ENCODE data around the gene PLEKHM2. TPM values are rescaled to one million over a fixed set of nuclear protein-coding genes. Genes with fewer than 3 reads are reported as not detected.

Gene PLEKHM2
- total and polyA plus RNA-seq, 9 donors: 22.1 to 81.8 (median 50.1) TPM

GRCh38 chr1:15723631-15724246 is 39.6 kb downstream of the PLEKHM2 start:
- Histone ChIP-seq H3K27me3 (no peaks in the 10 kb centered on the region), H3K9me3 (no peaks in the 10 kb centered on the region), H3K27ac (no peak overlapping the region), H3K4me3 (no peak overlapping the region), H3K36me3 (peaks cover 2% of the 10 kb centered on the region), H3K4me1 (ENCODE audit: insufficient read depth) (no peaks in the 10 kb centered on the region)
- intact Hi-C loops (cut with DNase I): no loop called here
- DNase-seq: no peak
- no peak for TF ChIP-seq EP300 (IDR thresholded peaks at IDR 0.05)
- TF ChIP-seq, protein P1, sequence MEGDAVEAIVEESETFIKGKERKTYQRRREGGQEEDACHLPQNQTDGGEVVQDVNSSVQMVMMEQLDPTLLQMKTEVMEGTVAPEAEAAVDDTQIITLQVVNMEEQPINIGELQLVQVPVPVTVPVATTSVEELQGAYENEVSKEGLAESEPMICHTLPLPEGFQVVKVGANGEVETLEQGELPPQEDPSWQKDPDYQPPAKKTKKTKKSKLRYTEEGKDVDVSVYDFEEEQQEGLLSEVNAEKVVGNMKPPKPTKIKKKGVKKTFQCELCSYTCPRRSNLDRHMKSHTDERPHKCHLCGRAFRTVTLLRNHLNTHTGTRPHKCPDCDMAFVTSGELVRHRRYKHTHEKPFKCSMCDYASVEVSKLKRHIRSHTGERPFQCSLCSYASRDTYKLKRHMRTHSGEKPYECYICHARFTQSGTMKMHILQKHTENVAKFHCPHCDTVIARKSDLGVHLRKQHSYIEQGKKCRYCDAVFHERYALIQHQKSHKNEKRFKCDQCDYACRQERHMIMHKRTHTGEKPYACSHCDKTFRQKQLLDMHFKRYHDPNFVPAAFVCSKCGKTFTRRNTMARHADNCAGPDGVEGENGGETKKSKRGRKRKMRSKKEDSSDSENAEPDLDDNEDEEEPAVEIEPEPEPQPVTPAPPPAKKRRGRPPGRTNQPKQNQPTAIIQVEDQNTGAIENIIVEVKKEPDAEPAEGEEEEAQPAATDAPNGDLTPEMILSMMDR (IDR thresholded peaks at IDR 0.05): no peak
- TF ChIP-seq POLR2A (IDR thresholded peaks at IDR 0.05): no peak
- WGBS, 3 donors: 90 to 92% (median 92%) methylated on average over 19 to 20 of the region's 20 CpGs

DNA sequence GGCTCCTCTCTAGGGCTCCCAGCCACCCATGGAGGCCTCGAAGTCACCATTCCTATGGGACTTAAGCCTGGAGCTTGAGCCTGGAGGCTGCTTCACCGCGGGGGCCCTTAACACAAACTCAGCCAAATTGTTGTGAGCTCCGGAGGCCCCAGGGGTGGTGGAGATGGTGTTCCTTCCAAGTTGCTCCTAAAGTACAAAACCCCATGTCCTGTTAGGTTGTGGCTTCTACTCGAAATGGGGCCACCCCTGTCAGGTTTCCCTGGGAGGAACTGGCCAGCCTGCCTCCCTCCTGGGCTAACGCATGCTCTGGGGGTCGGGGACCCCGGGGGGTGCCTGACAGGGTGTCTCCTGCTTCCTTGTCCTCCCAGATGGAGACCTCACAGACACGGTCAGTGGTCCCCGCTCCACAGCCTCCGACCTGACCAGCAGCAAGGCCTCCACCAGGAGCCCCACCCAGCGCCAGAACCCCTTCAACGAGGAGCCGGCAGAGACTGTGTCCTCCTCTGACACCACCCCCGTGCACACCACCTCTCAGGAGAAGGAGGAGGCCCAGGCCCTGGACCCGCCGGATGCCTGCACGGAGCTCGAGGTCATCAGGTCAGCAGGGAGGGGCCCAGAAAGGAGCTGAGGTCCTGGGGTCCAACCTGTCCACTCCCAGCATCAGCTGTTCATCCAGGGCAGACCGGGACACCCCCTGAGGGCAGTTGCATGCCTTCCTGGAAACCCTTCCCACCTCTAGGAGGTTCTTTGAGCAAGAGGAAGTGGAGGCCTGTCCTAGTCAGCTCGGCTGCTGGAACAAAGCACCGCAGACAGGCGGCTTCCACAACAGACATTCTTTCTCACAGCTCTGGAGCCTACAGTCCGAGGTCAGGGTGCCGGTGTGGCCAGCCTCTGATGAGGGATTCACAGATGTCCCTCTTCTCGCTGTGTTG is 41.1 kb downstream of the PLEKHM2 start:
- WGBS, 3 donors: 68 to 73% (median 73%) methylated on average over 20 to 26 of the region's 26 CpGs
- Histone ChIP-seq H3K4me3 (no peak overlapping the region), H3K36me3 (peaks cover 2% of the 10 kb centered on the region), H3K4me1 (ENCODE audit: insufficient read depth) (no peaks in the 10 kb centered on the region), H3K27ac (no peak overlapping the region), H3K27me3 (no peaks in the 10 kb centered on the region), H3K9me3 (no peaks in the 10 kb centered on the region)
- DNase-seq: no peak
- intact Hi-C loops (cut with DNase I): no loop called here
- TF ChIP-seq POLR2A (IDR thresholded peaks at IDR 0.05) (no peak), EP300 (IDR thresholded peaks at IDR 0.05) (no peak)
- TF ChIP-seq, protein P1 (IDR thresholded peaks at IDR 0.05): no peak

DNA sequence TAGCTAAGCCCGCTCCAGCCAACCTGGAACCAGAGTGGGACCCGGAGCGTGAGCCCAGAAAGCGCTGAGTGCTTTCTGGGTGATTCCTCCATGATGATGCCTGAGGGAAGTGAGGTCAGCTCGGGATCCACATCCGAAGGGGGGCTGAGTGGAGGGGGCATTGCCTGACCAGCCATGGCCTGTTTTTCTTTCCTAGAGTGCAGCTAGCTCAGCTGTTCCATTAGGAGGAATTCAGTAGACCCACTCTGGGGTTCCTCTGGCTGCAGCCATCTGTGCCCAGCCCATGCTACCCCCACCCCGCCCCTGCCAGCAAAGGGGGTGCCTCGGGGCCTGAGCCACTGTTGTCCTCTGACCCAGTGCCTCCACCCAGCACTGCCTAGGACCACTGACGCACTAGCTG is 42.4 kb downstream of the PLEKHM2 start:
- DNase-seq: no peak
- WGBS, 3 donors: 88 to 93% (median 91%) methylated on average over 9 of the region's 9 CpGs
- intact Hi-C loops (cut with DNase I): no loop called here
- no peak for TF ChIP-seq POLR2A (IDR thresholded peaks at IDR 0.05)
- TF ChIP-seq EP300 (IDR thresholded peaks at IDR 0.05): no peak
- TF ChIP-seq, protein P1 (IDR thresholded peaks at IDR 0.05): no peak
- Histone ChIP-seq H3K27me3 (no peaks in the 10 kb centered on the region), H3K9me3 (no peaks in the 10 kb centered on the region), H3K36me3 (peaks cover 2% of the 10 kb centered on the region), H3K4me3 (no peak overlapping the region), H3K27ac (no peak overlapping the region), H3K4me1 (ENCODE audit: insufficient read depth) (no peaks in the 10 kb centered on the region)

GRCh38 chr1:15727021-15727420 is 42.9 kb downstream of the PLEKHM2 start:
- no peaks in the 10 kb centered on the region for H3K4me1 ChIP-seq (ENCODE audit: insufficient read depth)
- H3K36me3 ChIP-seq: peaks cover 2% of the 10 kb centered on the region
- WGBS, 3 donors: 71 to 78% (median 76%) methylated on average over 20 to 21 of the region's 21 CpGs
- intact Hi-C loops (cut with DNase I): no loop called here
- H3K9me3 ChIP-seq: no peaks in the 10 kb centered on the region
- no peak overlapping the region for H3K27ac ChIP-seq
- TF ChIP-seq POLR2A (IDR thresholded peaks at IDR 0.05) (no peak), EP300 (IDR thresholded peaks at IDR 0.05) (no peak)
- TF ChIP-seq, protein P1 (IDR thresholded peaks at IDR 0.05): no peak
- no peak for DNase-seq
- H3K4me3 ChIP-seq: no peak overlapping the region
- H3K27me3 ChIP-seq: no peaks in the 10 kb centered on the region

All from ovary (tissue), 9 donors.